HG03095 (cell line): Measurements from ENCODE around the gene MAML3.

ENCODE experiments used
- ATAC-seq: cut with Tn5 transposase; IDR thresholded peaks from one replicate; pipeline ENCODE4 v1.9.1; 2021; ENCODE audit warnings: moderate library complexity; ENCODE audit not compliant: unreplicated experiment

The MAML3 gene

GRCh38 chr4:139934708-139935195 is 219.2 kb downstream of the MAML3 start:
- ATAC-seq, result no peak

GRCh38 chr4:139934057-139934707 is 219.8 kb downstream of the MAML3 start:
- ATAC-seq, result no peak

GRCh38 chr4:139933541-139933940 is 220.4 kb downstream of the MAML3 start:
- no peak for ATAC-seq

GRCh38 chr4:139933104-139933503 is 220.9 kb downstream of the MAML3 start:
- no peak for ATAC-seq

GRCh38 chr4:139924782-139925181 is 229.2 kb downstream of the MAML3 start:
- no peak for ATAC-seq

GRCh38 chr4:139922406-139923024 is 231.5 kb downstream of the MAML3 start:
- ATAC-seq, result no peak

- ATAC-seq, result no peak
Measured at GRCh38 chr4:139921429-139922184, 232.4 kb downstream of the MAML3 start.

- ATAC-seq, result no peak
Measured at GRCh38 chr4:139920486-139921002, 233.4 kb downstream of the MAML3 start.

- no peak for ATAC-seq
Measured at GRCh38 chr4:139919521-139919920, 234.5 kb downstream of the MAML3 start.

- no peak for ATAC-seq
Measured at GRCh38 chr4:139919004-139919403, 235.0 kb downstream of the MAML3 start.

- ATAC-seq, result no peak
Measured at GRCh38 chr4:139918591-139918990, 235.4 kb downstream of the MAML3 start.

GRCh38 chr4:139917896-139918295 is 236.1 kb downstream of the MAML3 start:
- ATAC-seq, result no peak

GRCh38 chr4:139916041-139916440 is 237.9 kb downstream of the MAML3 start:
- no peak for ATAC-seq

- no peak for ATAC-seq
Measured at GRCh38 chr4:139915037-139915436, 238.9 kb downstream of the MAML3 start.

GRCh38 chr4:139913995-139914598 is 239.9 kb downstream of the MAML3 start:
- no peak for ATAC-seq

GRCh38 chr4:139913398-139913990 is 240.5 kb downstream of the MAML3 start:
- ATAC-seq, result no peak

- no peak for ATAC-seq
Measured at GRCh38 chr4:139912445-139912844, 241.5 kb downstream of the MAML3 start.

GRCh38 chr4:139910106-139910505 is 243.9 kb downstream of the MAML3 start:
- ATAC-seq, result no peak

- ATAC-seq, result no peak
Measured at GRCh38 chr4:139908636-139909437, 245.1 kb downstream of the MAML3 start.
